Mesenchymal stem cell (in vitro differentiated cells and primary cell): ENCODE results near the gene PDE7B.
A peak's percentile ranks its signal among the peaks of the same experiment; 100 is the strongest.

Experiments
- DNase-seq: peaks from one replicate; pipeline ENCODE4 v3.0.0-alpha.2; 2013
- H2AFZ ChIP-seq: one replicate; pipeline ENCODE4 v1.6.1; 2013; ENCODE audit warnings: low read depth, mild to moderate bottlenecking, control low read depth, inconsistent platforms, low read length, moderate library complexity
- H2AK5ac ChIP-seq: 2 replicates; pipeline ENCODE4 v1.6.1; 2013; ENCODE audit warnings: low read length, moderate library complexity, mild to moderate bottlenecking, inconsistent platforms; ENCODE audit not compliant: severe bottlenecking
- H2BK120ac ChIP-seq: one replicate; pipeline ENCODE4 v1.6.1; 2013; ENCODE audit warnings: low read depth, mild to moderate bottlenecking, inconsistent platforms, low read length, moderate library complexity
- H2BK12ac ChIP-seq, 2 experiments: one replicate each; pipeline ENCODE4 v1.6.1; 2013; ENCODE audit warnings: inconsistent platforms in 2 of 2, low read length in 2 of 2, mild to moderate bottlenecking in 2 of 2, moderate library complexity in 2 of 2, control low read depth in 1 of 2
- H2BK15ac ChIP-seq: one replicate; pipeline ENCODE4 v1.6.1; 2013; ENCODE audit warnings: mild to moderate bottlenecking, low read depth, inconsistent platforms; ENCODE audit not compliant: poor library complexity, severe bottlenecking
- H2BK5ac ChIP-seq: 2 replicates; pipeline ENCODE4 v1.6.1; 2013; ENCODE audit warnings: low read depth, mild to moderate bottlenecking, low read length, control low read depth, inconsistent platforms; ENCODE audit not compliant: poor library complexity, severe bottlenecking
- H3K14ac ChIP-seq, 2 experiments: one replicate each; pipeline ENCODE4 v1.6.1; 2013; ENCODE audit warnings: inconsistent platforms in 2 of 2, low read length in 2 of 2, control low read depth in 1 of 2, mild to moderate bottlenecking in 1 of 2, moderate library complexity in 1 of 2
- H3K18ac ChIP-seq, 2 experiments: one replicate each; pipeline ENCODE4 v1.6.1; 2013; ENCODE audit warnings: inconsistent platforms in 2 of 2, low read length in 2 of 2, control low read depth in 1 of 2, low read depth in 1 of 2, mild to moderate bottlenecking in 1 of 2
- H3K23ac ChIP-seq, 2 experiments: one replicate each; pipeline ENCODE4 v1.6.1; 2013; ENCODE audit warnings: inconsistent platforms in 2 of 2, low read length in 2 of 2, mild to moderate bottlenecking in 2 of 2, moderate library complexity in 2 of 2, control low read depth in 1 of 2
- H3K27ac ChIP-seq: 2 replicates; pipeline ENCODE4 v1.5.1; 2013; ENCODE audit warnings: mild to moderate bottlenecking, moderate library complexity, low read length, control low read depth, inconsistent platforms; ENCODE audit not compliant: poor library complexity, severe bottlenecking
- H3K27me3 ChIP-seq, 2 experiments: 2 replicates each; pipeline versions ENCODE4 v1.6.1 to v1.7.0; 2013; ENCODE audit warnings: low read length in 2 of 2, mild to moderate bottlenecking in 2 of 2, moderate library complexity in 2 of 2, control low read depth in 1 of 2, inconsistent platforms in 1 of 2; ENCODE audit not compliant: control insufficient read depth in 1 of 2, insufficient read depth in 1 of 2
- H3K36me3 ChIP-seq, 2 experiments: 2 replicates each; pipeline versions ENCODE4 v1.6.1 to v1.7.0; 2013; ENCODE audit warnings: low read length in 2 of 2, control low read depth in 1 of 2, inconsistent platforms in 1 of 2, low read depth in 1 of 2, mild to moderate bottlenecking in 1 of 2; ENCODE audit not compliant: insufficient read depth in 2 of 2, control insufficient read depth in 1 of 2
- H3K4ac ChIP-seq, 2 experiments: one replicate each; pipeline ENCODE4 v1.6.1; 2013; ENCODE audit warnings: inconsistent platforms in 2 of 2, low read length in 2 of 2, mild to moderate bottlenecking in 2 of 2, moderate library complexity in 2 of 2, control low read depth in 1 of 2, low read depth in 1 of 2
- H3K4me1 ChIP-seq: 2 replicates; pipeline ENCODE4 v1.6.1; 2013; ENCODE audit warnings: low read depth, low read length, control low read depth; ENCODE audit not compliant: control insufficient read depth, insufficient read depth
- H3K4me2 ChIP-seq: 2 replicates; pipeline ENCODE4 v1.6.1; 2013; ENCODE audit warnings: low read length, mild to moderate bottlenecking, inconsistent platforms; ENCODE audit not compliant: poor library complexity, severe bottlenecking
- H3K4me3 ChIP-seq, 2 experiments: 2 replicates each; pipeline versions ENCODE4 v1.5.1 to v1.7.0; 2013; ENCODE audit warnings: low read length in 2 of 2, mild to moderate bottlenecking in 2 of 2, control low read depth in 1 of 2, low read depth in 1 of 2; ENCODE audit not compliant: insufficient read depth in 1 of 2
- H3K79me1 ChIP-seq: replicated peaks from 2 replicates; pipeline ENCODE4 v1.6.1; 2013; ENCODE audit warnings: mild to moderate bottlenecking, control low read depth, low read length, inconsistent platforms; ENCODE audit not compliant: poor library complexity, severe bottlenecking
- H3K9ac ChIP-seq: 2 replicates; pipeline ENCODE4 v1.7.0; 2013; ENCODE audit warnings: mild to moderate bottlenecking, low read length, moderate library complexity
- H3K9me3 ChIP-seq: 2 replicates; pipeline ENCODE4 v1.7.0; 2013; ENCODE audit warnings: mild to moderate bottlenecking, low read length; ENCODE audit not compliant: control insufficient read depth
- H4K8ac ChIP-seq: one replicate; pipeline ENCODE4 v1.6.1; 2013; ENCODE audit warnings: inconsistent platforms, mild to moderate bottlenecking, low read length, moderate library complexity
- H4K91ac ChIP-seq: one replicate; pipeline ENCODE4 v1.6.1; 2013; ENCODE audit warnings: mild to moderate bottlenecking, low read length, inconsistent platforms
- WGBS: methylation state at CpG from one replicate; pipeline ENCODE4 v1.1.7; 2013; ENCODE audit warnings: mixed read lengths; 5-methylcytosine and 5-hydroxymethylcytosine counted together

The PDE7B gene

GRCh38 chr6:136066005-136066404 lies 214.5 kb downstream of the PDE7B start:
- Histone ChIP-seq H2BK12ac (no peak overlapping the region), H3K23ac (no peak overlapping the region), H2AFZ (no peak overlapping the region), H4K8ac (no peak overlapping the region), H2AK5ac (peak overlapping the region; percentile 22), H3K9ac (no peak overlapping the region), H3K4me2 (no peak overlapping the region), H3K4me1 (peaks cover 7% of the 10 kb centered on the region), H2BK15ac (no peak overlapping the region), H2BK120ac (no peak overlapping the region), H3K9me3 (no peaks in the 10 kb centered on the region), H3K14ac (no peak overlapping the region), H2BK5ac (no peak overlapping the region), H3K27me3 (no peaks in the 10 kb centered on the region), H3K79me1 (no peaks in the 10 kb centered on the region), H3K18ac (peak overlapping the region in 1 of 2 experiments; percentile 11), H3K4ac (no peak overlapping the region), H3K27ac (no peak overlapping the region), H3K4me3 (no peak overlapping the region), H4K91ac (no peak overlapping the region), H3K36me3 (peaks cover 0 to 25% of the 10 kb centered on the region in 2 experiments)
- 89% methylated on average over 1 of the region's 3 CpGs for WGBS
- no peak for DNase-seq

GRCh38 chr6:136067731-136068341 lies 216.3 kb downstream of the PDE7B start:
- H4K91ac ChIP-seq: no peak overlapping the region
- H2AFZ ChIP-seq: no peak overlapping the region
- no peaks in the 10 kb centered on the region for H3K27me3 ChIP-seq
- no peak overlapping the region for H3K4me3 ChIP-seq
- peak overlapping the region; percentile 94 for H3K27ac ChIP-seq
- H3K14ac ChIP-seq: no peak overlapping the region
- peaks cover under 1 to 37% of the 10 kb centered on the region in 2 experiments for H3K36me3 ChIP-seq
- peaks cover 5% of the 10 kb centered on the region for H3K4me1 ChIP-seq
- H2BK12ac ChIP-seq: peak overlapping the region; percentile 14 to 90
- peak overlapping the region in 1 of 2 experiments; percentile 40 for H3K23ac ChIP-seq
- peak overlapping the region; percentile 81 for H2BK5ac ChIP-seq
- peak overlapping the region; percentile 52 to 73 for H3K18ac ChIP-seq
- no peak overlapping the region for H3K4me2 ChIP-seq
- DNase-seq: peak; percentile 43
- no peaks in the 10 kb centered on the region for H3K79me1 ChIP-seq
- WGBS: 66% methylated on average over 8 of the region's 10 CpGs
- no peak overlapping the region for H4K8ac ChIP-seq
- H3K4ac ChIP-seq: peak overlapping the region in 1 of 2 experiments; percentile 82
- no peak overlapping the region for H3K9ac ChIP-seq
- H2BK120ac ChIP-seq: no peak overlapping the region
- H2BK15ac ChIP-seq: no peak overlapping the region
- peak overlapping the region; percentile 86 for H2AK5ac ChIP-seq
- no peaks in the 10 kb centered on the region for H3K9me3 ChIP-seq

GRCh38 chr6:136069119-136069518 lies 217.6 kb downstream of the PDE7B start:
- WGBS: no CpG with 5 or more reads among the region's 2 CpGs
- Histone ChIP-seq H2AFZ (no peak overlapping the region), H3K9ac (peak overlapping the region; percentile 85), H2BK15ac (no peak overlapping the region), H3K18ac (no peak overlapping the region), H3K9me3 (no peaks in the 10 kb centered on the region), H4K8ac (peak overlapping the region; percentile 10), H3K23ac (no peak overlapping the region), H3K27ac (peak overlapping the region; percentile 75), H3K4me2 (no peak overlapping the region), H2BK120ac (no peak overlapping the region), H3K79me1 (peaks cover 2% of the 10 kb centered on the region), H3K27me3 (no peaks in the 10 kb centered on the region), H3K4ac (peak overlapping the region; percentile 24 to 79), H3K14ac (no peak overlapping the region), H3K4me1 (peaks cover 3% of the 10 kb centered on the region), H3K36me3 (peaks cover 3 to 38% of the 10 kb centered on the region in 2 experiments), H4K91ac (no peak overlapping the region), H2BK12ac (peak overlapping the region; percentile 44 to 89), H3K4me3 (no peak overlapping the region), H2BK5ac (peak overlapping the region; percentile 67), H2AK5ac (peak overlapping the region; percentile 14)
- peak; percentile 69 for DNase-seq

- H3K18ac ChIP-seq: no peak overlapping the region
These were observed 219.3 kb downstream of the PDE7B start for GRCh38 chr6:136070815-136071214.

More at GRCh38 chr6:136070815-136071214, 219.3 kb downstream of the PDE7B start:
- no peak overlapping the region for H2BK12ac ChIP-seq
- H3K79me1 ChIP-seq: peaks cover 2% of the 10 kb centered on the region
- no peak overlapping the region for H2AK5ac ChIP-seq
- no peak overlapping the region for H4K8ac ChIP-seq
- H3K4ac ChIP-seq: no peak overlapping the region
- no peak overlapping the region for H2BK120ac ChIP-seq
- no peaks in the 10 kb centered on the region for H3K27me3 ChIP-seq
- peaks cover 3 to 29% of the 10 kb centered on the region in 2 experiments for H3K36me3 ChIP-seq
- H2AFZ ChIP-seq: no peak overlapping the region
- no peak overlapping the region for H3K4me2 ChIP-seq
- 95% methylated on average over 5 of the region's 5 CpGs for WGBS
- no peak overlapping the region for H3K14ac ChIP-seq
- H2BK15ac ChIP-seq: no peak overlapping the region
- no peaks in the 10 kb centered on the region for H3K9me3 ChIP-seq
- DNase-seq: no peak
- no peak overlapping the region for H3K4me3 ChIP-seq
- H3K4me1 ChIP-seq: peaks cover 3% of the 10 kb centered on the region
- no peak overlapping the region for H3K27ac ChIP-seq
- no peak overlapping the region for H3K9ac ChIP-seq
- no peak overlapping the region for H2BK5ac ChIP-seq
- no peak overlapping the region for H3K23ac ChIP-seq
- no peak overlapping the region for H4K91ac ChIP-seq
